Stimulated activated naive CD4-positive, alpha-beta T cell treated with Interleukin-2 at 50 U/mL for 16 hours (primary cell): Measurements from ENCODE around the gene ZNF469.
"Not testable (repeated sequence)": the region's sequence is repeated elsewhere in the genome, so short reads cannot be mapped to it uniquely, and the experiment has no call there.

Experiments
- DNase-seq: peaks from one replicate; lab custom pipeline; 2025; lab: John Stamatoyannopoulos, UW

Gene ZNF469

GRCh38 chr16:88393034-88393433 lies 10.3 kb downstream of the ZNF469 start:
- no peak for DNase-seq

DNA sequence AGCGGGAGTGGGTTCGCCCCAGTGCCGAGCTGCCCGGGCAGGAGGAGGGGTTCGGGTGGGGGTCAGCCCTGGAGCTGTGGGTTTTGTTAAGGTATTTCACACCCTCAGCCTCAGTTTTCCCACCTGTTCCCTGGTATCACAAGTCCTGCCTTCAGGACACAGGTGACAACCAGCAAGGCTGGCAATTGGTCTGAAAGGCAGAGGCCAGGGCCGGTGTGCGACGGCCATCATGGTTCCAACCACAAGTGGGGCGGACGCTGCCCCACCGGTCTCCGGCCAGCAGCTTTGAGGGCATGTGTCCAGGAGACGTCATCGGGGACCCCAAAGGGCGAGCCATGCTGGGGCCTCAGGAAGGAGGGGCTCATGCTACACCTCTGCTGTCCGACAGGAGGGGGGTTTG lies 10.8 kb downstream of the ZNF469 start:
- DNase-seq, result no peak

GRCh38 chr16:88394426-88394825 lies 11.7 kb downstream of the ZNF469 start:
- DNase-seq, result no peak

- DNase-seq, result no peak
These were observed 13.2 kb downstream of the ZNF469 start for GRCh38 chr16:88395669-88396584.

DNA sequence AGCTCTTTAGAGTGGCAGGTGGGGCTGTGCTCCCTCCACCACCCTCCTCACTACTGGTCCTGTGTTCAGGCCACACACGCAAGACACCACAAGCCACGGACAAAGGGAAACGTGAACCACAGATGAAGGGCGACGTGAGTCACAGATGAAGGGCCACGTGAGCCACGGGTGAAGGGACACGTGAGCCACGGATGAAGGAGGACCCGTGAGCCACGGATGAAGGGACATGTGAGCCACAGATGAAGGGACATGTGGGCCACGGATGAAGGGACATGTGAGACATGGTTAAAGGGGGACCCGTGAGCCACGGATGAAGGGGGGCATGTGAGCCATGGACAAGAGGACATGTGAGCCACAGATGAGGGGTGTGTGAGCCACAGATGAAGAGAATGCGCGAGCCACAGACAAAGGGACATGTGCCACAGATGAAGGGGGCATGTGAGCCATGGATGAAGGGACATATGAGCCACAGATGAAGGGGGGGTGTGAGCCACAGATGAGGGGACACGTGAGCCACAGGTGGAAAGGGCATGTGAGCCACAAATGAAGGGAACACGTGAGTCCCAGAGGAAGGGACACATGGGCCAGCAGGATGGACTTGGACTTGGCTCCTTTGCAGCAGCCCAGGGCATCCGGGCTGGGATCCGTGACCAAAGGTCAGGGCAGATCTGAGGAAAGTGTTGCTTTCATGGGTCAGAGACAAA lies 15.6 kb downstream of the ZNF469 start:
- no peak for DNase-seq

GRCh38 chr16:88398874-88399178 lies 16.1 kb downstream of the ZNF469 start:
- DNase-seq, result no peak

DNA sequence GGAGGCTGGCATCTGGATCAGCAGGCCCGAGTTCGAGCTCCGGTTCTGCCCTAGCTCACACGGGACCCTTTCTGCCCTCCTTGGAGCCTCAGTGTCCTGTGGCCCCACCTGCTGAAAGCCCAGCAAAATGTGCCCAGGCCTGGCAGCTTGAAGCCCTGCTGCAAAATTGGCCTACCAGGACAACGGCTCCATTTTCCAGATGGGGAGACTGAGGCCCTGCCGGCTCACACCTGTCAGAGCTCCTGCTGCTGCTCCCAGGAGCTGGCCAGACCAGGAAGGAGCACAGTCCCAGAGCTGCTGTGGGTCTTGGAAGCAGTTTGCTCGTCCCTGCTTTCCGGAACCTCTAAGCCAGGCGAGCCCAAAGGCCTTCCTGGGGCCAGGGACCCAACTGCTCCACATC lies 17.4 kb downstream of the ZNF469 start:
- DNase-seq, result no peak

DNA sequence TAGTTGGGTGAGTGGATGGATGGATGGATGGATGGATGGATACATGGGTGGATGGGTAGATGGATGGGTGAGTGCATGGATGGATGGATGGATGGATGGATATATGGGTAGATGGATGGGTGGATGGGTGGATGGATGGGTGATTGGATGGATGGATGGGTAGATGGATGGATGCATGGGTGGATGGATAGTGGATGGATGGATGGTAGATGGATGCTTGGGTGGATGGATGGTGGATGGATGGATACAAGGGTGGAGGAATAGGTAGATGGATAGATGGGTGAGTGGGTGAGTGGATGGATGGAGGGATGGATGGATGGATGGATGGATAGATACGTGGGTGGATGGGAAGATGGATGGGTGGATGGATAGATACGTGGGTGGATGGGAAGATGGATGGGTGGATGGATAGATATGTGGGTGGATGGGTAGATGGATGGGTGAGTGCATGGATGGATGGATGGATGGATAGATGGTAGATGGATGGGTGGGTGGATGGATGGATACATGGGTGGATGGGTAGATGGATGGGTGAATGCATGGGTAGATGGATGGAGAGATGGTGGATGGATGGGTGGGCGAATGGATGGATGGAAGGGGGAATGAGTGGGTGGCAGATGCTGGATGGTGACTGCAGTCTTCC lies 19.0 kb downstream of the ZNF469 start:
- DNase-seq, result no peak

DNA sequence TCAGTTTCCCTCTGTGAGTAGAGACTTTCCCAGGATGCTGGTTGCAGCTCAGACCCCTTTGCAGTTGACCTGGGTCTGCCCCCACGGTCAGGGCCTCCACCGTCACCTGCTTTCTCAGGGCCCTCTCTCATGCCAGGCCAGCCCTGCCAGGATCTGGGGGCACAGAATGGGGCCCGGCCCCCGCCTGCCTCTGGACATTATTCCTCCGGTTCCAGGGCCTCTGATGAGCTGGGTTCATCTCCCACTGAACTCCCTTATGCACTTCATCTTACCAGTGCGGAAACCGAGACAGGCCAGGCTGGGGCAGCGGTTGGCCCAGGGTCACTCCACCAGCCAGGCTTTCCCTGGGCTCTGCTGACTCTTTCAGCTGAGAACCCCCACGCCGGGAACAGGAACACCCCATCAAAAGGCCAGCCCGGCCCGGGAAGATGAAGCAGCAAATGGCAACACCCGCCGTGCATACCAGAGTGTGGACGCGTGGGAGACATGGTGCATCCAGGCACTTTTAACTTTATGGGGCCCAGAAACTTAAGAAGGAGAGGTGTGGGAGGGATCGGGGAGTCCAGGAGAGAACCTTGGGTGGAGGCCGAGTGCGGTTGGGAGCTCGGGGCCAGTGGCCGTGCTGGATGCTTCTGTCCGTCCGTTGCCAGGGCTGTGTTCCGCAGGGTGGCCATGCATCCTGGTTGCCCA lies 19.9 kb downstream of the ZNF469 start:
- DNase-seq, result no peak

GRCh38 chr16:88403794-88404581 lies 21.2 kb downstream of the ZNF469 start:
- DNase-seq, result no peak

DNA sequence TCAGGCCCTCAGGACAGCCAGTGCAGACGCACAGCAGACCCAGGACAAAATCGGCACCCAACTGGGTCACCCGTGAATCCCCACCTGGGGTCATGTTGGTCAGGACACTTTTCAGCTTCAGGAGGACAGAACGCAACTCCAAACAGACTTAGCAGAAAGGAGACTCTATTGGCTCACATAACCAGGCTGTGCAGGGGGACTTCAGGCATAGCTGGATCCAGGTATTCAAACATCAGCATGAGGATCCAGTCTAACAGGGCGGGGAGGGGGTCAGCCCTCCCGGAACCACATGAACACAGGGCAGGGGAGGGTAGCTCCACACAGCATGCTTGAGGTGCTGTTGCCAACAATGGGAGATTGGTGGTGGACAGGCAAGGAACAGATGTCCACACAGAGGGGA lies 22.0 kb downstream of the ZNF469 start:
- no peak for DNase-seq

- no peak for DNase-seq
These were observed 22.7 kb downstream of the ZNF469 start for GRCh38 chr16:88405216-88406060.

- DNase-seq, result no peak
These were observed 23.6 kb downstream of the ZNF469 start for GRCh38 chr16:88406096-88407041.

- no peak for DNase-seq
These were observed 24.3 kb downstream of the ZNF469 start for GRCh38 chr16:88407042-88407420.

DNA sequence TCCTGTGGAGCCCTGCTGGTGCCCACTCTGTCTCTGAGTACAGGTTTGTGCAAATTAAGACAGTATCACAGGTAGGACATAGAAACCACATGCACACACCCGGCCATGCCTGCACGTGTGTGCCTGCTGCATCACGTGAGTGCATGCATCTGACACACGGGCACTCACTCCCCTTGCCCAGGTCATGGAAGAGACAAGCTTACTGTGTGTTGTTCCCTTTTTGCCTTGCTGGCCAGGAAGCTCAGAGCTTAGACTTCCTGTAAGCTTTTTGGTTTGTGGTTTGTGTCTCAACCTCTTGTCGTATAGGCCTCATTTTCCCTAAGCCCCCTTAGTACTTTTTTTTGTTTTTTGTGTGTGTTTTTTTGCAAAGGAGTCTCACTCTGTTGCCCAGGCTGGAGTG lies 25.0 kb downstream of the ZNF469 start:
- no peak for DNase-seq

GRCh38 chr16:88408561-88409142 lies 25.9 kb downstream of the ZNF469 start:
- no peak for DNase-seq

GRCh38 chr16:88409296-88410065 lies 26.7 kb downstream of the ZNF469 start:
- no peak for DNase-seq

DNA sequence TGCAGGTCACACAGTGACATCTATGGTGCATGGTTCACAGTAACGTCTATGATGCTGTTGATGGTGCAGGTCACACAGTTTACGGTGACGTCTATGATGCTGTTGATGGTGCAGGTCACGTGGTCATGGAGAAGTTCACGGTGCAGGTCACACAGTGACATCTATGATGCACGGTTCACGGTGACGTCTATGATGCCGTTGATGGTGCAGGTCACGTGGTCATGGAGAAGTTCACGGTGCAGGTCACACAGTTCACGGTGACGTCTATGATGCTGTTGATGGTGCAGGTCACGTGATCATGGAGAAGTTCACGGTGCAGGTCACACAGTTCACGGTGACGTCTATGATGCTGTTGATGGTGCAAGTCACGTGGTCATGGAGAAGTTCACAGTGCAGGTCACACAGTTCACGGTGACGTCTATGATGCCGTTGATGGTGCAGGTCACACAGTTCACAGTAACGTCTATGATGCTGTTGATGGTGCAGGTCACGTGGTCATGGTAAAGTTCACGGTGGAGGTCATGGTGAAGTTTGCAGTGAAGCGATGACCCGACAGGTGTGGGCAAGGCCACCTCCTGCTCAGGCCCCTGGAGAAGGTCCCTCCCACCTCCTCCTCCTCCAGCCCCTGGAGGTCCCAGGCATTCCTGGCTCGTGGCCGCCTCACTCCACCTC lies 27.7 kb downstream of the ZNF469 start:
- DNase-seq, result not testable (repeated sequence)
